NCI-H146 treated with DMSO at 0.1 percent for 48 hours (cell line): ENCODE results near the gene RAB26.
"Not testable (repeated sequence)": the region's sequence is repeated elsewhere in the genome, so short reads cannot be mapped to it uniquely, and the experiment has no call there.

Source experiments
- DNase-seq: peaks from one replicate; lab custom pipeline; 2025; ENCODE audit not compliant: unreplicated experiment; lab: John Stamatoyannopoulos, UW

RAB26 gene, protein sequence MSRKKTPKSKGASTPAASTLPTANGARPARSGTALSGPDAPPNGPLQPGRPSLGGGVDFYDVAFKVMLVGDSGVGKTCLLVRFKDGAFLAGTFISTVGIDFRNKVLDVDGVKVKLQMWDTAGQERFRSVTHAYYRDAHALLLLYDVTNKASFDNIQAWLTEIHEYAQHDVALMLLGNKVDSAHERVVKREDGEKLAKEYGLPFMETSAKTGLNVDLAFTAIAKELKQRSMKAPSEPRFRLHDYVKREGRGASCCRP

GRCh38 chr16:2147981-2148671 is at the start of gene RAB26:
RAB26 (plus strand) TSS chr16:2148625; CDS start chr16:2148784, 159 bp downstream.
- peak; percentile 98 for DNase-seq

DNA sequence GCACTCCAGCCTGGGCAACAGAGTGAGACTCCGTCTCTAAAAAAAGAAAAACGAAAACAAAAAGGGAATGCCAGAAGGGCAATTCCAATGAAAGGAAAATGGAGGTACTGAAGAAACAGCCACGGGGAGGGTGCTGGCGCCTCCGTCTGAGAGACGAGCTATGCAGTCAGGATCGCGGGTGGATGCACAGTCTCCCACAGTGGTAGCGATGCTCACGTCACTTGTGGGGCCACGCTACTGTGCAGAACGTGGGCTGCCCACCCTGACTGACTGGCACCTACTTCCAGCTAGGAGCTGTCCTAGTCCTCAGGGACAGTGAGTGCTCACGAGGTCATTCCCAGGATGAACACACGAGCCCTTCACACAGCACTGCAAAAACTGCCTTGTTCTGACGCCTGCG is 46.8 kb upstream of the RAB26 start:
- not testable (repeated sequence) for DNase-seq

- no peak for DNase-seq
These were observed 46.0 kb upstream of the RAB26 start for GRCh38 chr16:2102471-2102870.

DNA sequence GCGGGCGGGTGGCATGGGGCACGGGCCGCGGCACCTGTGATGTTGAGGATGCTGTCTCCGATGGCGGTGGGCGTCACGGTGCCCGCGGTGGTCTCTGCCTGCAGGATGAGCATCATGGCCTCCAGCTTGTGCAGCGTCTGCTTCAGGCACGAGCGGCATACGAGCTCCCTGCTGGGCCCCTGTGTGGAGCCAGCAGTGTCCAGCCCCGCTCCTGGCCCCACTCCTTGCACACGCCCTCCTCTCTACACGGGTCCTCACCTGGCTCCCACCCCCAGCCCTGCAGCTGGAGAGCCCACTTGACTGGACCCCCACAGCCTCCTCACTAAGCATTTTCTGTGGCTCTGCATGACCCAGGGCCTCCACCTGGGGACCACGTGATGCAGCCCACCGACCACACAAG is 44.0 kb upstream of the RAB26 start:
- DNase-seq = not testable (repeated sequence)

GRCh38 chr16:2105291-2105690 is 43.1 kb upstream of the RAB26 start:
- DNase-seq = not testable (repeated sequence)

GRCh38 chr16:2105769-2106168 is 42.7 kb upstream of the RAB26 start:
- DNase-seq = not testable (repeated sequence)

DNA sequence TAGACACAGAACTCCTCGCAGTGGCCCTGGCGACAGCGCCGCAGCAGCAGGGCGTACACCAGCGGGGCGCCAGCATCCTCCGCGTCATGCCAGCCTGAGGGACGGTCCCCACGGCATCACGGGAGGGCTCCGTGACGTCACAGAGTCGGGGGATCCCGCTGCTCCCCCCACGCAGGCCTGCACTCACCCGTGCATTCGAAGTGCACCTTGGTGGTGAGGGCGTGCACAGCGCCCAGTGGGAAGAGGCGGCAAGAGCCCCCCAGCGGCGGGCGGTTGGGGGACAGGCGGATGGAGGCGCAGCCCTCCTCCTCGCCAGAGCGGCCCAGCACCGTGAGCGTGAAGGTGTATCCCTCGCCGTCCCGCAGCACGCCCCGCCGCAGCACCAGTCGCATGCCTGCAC is 42.2 kb upstream of the RAB26 start:
- DNase-seq = not testable (repeated sequence)

GRCh38 chr16:2107121-2107790 is 41.2 kb upstream of the RAB26 start:
- DNase-seq = not testable (repeated sequence)

DNA sequence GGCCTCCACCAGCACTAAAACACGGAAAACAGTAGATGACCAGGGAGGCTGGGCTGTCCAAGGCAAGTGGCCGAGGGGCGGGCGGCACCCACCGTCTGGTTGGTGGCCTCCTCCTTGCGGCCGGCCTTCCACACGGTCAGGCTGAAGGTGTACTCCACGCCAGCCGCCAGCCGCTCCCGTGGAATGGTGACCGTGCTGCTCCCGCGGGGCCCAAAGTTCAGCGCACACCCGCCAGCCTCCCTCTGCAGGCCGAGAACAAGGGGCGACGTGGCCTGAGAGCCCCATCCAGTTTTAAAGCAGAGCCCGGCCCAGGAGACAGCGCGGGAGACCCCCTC is 40.7 kb upstream of the RAB26 start:
- DNase-seq = not testable (repeated sequence)

GRCh38 chr16:2108446-2109270 is 39.8 kb upstream of the RAB26 start:
- DNase-seq = not testable (repeated sequence)

DNA sequence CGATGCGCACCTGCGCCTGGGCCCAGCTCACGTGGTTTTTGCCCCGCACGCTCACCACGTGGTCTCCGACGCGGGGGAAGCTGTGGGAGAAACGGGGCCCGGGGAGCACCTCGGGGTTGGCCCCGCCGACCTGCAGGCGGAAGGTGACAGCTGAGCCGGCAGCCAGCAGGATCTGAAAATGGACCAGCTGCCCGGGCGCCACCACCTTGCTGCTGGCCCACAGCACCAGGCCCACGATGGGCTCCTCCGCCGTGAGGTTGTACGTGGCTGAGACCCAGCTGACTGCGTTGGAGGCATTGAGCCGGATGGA is 39.2 kb upstream of the RAB26 start:
- not testable (repeated sequence) for DNase-seq

- not testable (repeated sequence) for DNase-seq
These were observed 38.6 kb upstream of the RAB26 start for GRCh38 chr16:2109872-2110271.

DNA sequence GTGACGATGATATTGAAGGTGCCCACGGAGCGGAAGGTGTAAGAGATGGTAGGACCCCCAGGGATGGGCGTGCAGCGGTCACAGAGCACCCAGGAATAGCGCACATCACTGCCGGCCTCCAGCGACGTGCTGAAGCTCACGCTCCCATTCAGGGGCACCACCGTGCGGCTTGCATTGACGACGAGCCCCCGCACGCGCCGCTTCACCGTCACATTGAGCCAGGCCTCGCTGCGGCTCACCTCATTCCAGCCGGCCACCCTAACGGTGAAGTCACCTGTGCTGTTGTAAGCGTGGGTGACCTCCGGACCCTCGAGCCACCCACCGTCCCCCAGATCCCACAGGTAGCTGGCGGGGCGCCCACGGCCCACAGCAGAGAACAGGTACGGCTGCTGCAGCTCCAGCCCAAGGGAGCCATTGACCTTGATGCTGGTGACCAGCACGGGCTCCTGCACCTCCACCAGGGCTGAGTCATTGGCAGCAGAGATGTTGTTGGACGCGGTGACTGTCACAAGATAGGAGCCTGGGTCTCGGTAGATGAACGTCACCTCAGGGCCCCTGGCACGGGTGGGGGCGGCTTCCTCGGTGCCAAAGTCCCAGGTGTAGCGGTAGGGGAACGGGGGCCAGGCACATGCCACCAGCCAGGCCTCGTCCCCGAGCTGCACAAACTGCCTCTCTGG is 38.0 kb upstream of the RAB26 start:
- DNase-seq = not testable (repeated sequence)

DNA sequence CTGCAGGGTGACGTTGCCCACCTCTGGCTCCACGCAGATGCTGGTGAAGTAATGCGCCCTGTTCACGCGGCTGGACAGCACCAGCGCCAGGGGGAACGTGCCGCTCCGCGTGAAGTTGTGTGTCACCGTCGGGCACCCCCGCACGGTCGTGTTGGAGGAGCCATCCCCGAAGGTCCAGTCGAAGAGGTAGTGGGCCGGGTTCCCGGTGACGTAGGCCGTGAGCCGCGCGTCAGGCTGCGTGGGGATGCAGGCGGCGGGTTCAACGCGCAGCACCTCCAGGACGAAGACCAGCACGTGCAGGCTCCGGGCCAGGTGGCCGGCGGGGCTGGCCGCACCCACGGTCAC is 37.4 kb upstream of the RAB26 start:
- not testable (repeated sequence) for DNase-seq

GRCh38 chr16:2111412-2112335 is 36.8 kb upstream of the RAB26 start:
- DNase-seq = not testable (repeated sequence)

DNA sequence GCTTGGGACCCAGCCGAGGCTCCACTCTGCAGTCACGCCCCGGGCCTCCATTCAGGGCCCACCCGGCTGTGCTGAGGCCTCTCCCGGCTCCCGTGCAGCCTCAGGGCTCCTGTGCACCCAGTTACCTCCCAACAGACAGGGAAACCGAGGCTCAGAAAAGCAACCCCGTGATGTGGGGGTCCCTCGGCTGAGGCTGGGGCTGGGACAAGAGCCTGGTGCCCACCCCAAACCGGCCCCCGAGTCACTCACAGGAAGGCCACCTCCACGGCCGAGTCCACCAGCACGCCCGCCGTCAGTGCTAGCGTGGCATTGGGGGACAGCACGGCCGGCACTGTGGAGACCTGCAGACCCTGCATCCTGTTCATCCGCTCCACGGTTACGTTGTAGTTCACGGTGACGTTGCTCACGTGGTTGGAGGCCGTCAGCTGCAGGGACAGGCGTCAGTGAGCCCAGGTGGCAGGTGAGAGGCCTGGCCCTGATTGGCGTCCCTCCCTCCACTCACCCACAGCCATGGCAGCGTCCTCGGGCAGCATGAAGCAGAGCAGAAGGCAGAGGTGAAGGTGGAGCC is 35.8 kb upstream of the RAB26 start:
- not testable (repeated sequence) for DNase-seq

DNA sequence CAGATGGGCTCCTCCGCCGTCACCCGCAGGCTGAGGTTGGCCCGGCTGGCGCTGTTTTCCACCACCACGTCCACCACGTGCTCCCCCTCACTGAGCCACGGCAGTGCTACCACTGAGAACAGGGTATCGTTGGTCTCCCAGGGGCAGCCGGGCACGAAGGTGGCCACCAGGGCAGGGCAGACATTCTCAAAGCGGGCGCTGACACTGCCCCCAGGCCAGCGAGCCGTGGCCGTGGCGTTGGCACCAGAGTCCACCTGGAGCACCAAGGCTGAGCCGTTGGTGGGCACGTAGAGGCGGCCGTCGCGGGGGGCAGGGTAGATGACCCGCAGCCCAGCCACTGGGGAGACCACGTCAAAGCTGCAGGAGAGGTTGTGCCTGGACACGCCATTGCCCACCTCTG is 34.2 kb upstream of the RAB26 start:
- not testable (repeated sequence) for DNase-seq

DNA sequence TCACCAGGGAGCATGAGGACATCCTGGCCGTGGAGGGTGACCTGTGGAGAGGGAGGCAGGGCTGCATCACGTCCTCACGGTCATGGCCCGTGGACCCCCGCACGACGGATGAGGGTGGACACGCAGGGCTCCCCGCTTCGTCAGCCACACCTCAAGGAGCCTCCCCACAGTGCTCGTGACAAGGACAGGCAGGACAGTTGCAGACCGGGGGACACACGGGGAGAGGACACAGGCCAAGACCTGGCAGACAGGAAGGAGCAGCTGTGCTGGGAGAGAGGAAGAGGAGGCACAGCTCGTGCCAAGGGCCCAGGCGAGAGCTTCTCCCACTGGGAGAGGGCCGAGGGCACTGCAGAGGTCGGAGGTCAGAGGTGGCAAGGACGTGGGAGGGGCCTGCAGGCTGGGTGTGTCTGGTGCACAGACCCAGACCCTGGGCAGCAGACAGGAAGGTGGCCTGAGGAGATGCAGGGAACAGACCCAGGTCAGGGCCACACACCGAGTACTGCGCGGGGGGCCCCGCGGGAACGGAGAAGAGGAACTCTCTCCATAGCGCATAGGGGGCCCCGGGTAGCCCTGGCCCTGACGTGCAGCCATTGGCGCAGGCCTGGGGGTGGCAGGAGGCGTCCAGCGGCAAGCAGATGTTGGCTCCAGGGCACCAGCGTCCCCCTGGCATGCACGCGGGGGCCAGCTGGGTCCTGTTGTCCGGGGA is 33.4 kb upstream of the RAB26 start:
- DNase-seq = not testable (repeated sequence)

GRCh38 chr16:2115591-2115973 is 32.8 kb upstream of the RAB26 start:
- no peak for DNase-seq
